GM12878 (cell line): ENCODE results near the gene LMBR1. TPM values are rescaled to one million over a fixed set of nuclear protein-coding genes. Genes with fewer than 3 reads are reported as not detected.

ENCODE experiments used
- ATAC-seq: fragments of 200-7000 bp; cut with Tn5 transposase; 3 replicates; pipeline ENCODE4 v1.9.1; 2020; ENCODE audit warnings: mild to moderate bottlenecking, moderate library complexity
- BruUV-seq: library from RNA; stranded (reverse); fragments of 400-500 nt; replicated peaks from 2 replicates; lab custom pipeline; 2021; lab: Mats Ljungman, UMichigan
- CTCF ChIA-PET: fragments of 300-600 bp; sonication (Branson Sonifier 250); formaldehyde crosslinking; extraction: SDS; loops from one replicate; lab custom pipeline; 2021; ENCODE audit warnings: inconsistent platforms; lab: Yijun Ruan, JAX
- POLR2A ChIA-PET: fragments of 350-600 bp; formaldehyde crosslinking; extraction: SDS; loops from one replicate; lab custom pipeline; 2021; ENCODE audit warnings: inconsistent platforms; lab: Charles Lee
- RAD21 ChIA-PET: fragments of 300-600 bp; sonication (Branson Sonifier 250); formaldehyde crosslinking; loops from one replicate; lab custom pipeline; 2023; ENCODE audit warnings: antibody characterized with exemption; ENCODE audit not compliant: unreplicated experiment; lab: Charles Lee
- SMC1A ChIA-PET: fragments of 300-600 bp; sonication (Branson Sonifier 250); formaldehyde crosslinking; loops from one replicate; lab custom pipeline; 2023; ENCODE audit not compliant: unreplicated experiment, uncharacterized antibody; lab: Charles Lee
- DNase-seq: peaks from one replicate; pipeline ENCODE4 v3.0.0-alpha.2; 2011; ENCODE audit warnings: low read depth, low spot score
- FAIRE-seq: peaks from 3 replicates; lab custom pipeline; 2011; peaks lifted over from hg19 to GRCh38; lab: Jason Lieb, UNC
- H2AFZ ChIP-seq: 2 replicates; pipeline ENCODE4 v1.6.0; 2011; ENCODE audit warnings: low read depth, low read length, control low read depth; ENCODE audit not compliant: control insufficient read depth
- H3K27ac ChIP-seq: 2 replicates; pipeline ENCODE4 v1.5.1; 2011; ENCODE audit warnings: control low read depth; ENCODE audit not compliant: control insufficient read depth, insufficient read depth
- H3K27me3 ChIP-seq, 2 experiments: replicated peaks in 1 of 2; 2 replicates each; pipeline versions ENCODE4 v1.6.0 to v1.6.1; 2011; ENCODE audit warnings: low read length in 1 of 2; ENCODE audit not compliant: control insufficient read depth in 2 of 2, insufficient read depth in 2 of 2
- H3K36me3 ChIP-seq, 2 experiments: 2 replicates each; pipeline ENCODE4 v1.5.1; 2011; ENCODE audit warnings: low read length in 1 of 2; ENCODE audit not compliant: control insufficient read depth in 2 of 2, insufficient read depth in 2 of 2
- H3K4me1 ChIP-seq: 2 replicates; pipeline ENCODE4 v1.6.1; 2011; ENCODE audit warnings: mild to moderate bottlenecking, low read length, moderate library complexity, mixed read lengths; ENCODE audit not compliant: control insufficient read depth, insufficient read depth
- H3K4me2 ChIP-seq: 2 replicates; pipeline ENCODE4 v1.6.0; 2011; ENCODE audit warnings: control low read depth; ENCODE audit not compliant: control insufficient read depth, insufficient read depth
- H3K4me3 ChIP-seq: fragments of 200-600 bp; sonication (generic); 2 replicates; pipeline ENCODE4 v1.5.1; 2016
- H3K79me2 ChIP-seq: 2 replicates; pipeline ENCODE4 v1.6.0; 2011; ENCODE audit warnings: low read length; ENCODE audit not compliant: control insufficient read depth, insufficient read depth
- H3K9ac ChIP-seq: 2 replicates; pipeline ENCODE4 v1.8.0; 2011; ENCODE audit warnings: low read length, control low read depth, mixed read lengths; ENCODE audit not compliant: control insufficient read depth, insufficient read depth
- H3K9me3 ChIP-seq: replicated peaks from 3 replicates; pipeline ENCODE4 v1.5.1; 2011; ENCODE audit warnings: mild to moderate bottlenecking, low read length; ENCODE audit not compliant: control insufficient read depth, insufficient read depth
- H4K20me1 ChIP-seq: 2 replicates; pipeline ENCODE4 v1.6.0; 2011; ENCODE audit not compliant: control insufficient read depth, insufficient read depth
- ATF7 ChIP-seq: fragments of 450-650 bp; IDR thresholded peaks from 2 replicates; pipeline ENCODE4 v1.6.1; 2016; ENCODE audit warnings: low read depth, mild to moderate bottlenecking
- BHLHE40 ChIP-seq, 2 experiments: fragments of 450-650 bp in 1 of 2; IDR thresholded peaks; 2 replicates each; pipeline ENCODE4 v1.6.1; 2011 to 2017; ENCODE audit warnings: low read depth in 2 of 2, borderline replicate concordance in 1 of 2, improper control_type of control experiment in 1 of 2, low read length in 1 of 2, mild to moderate bottlenecking in 1 of 2
- BRCA1 ChIP-seq: IDR thresholded peaks from 2 replicates; pipeline ENCODE4 v1.6.1; 2011; ENCODE audit warnings: low read depth, low read length, improper control_type of control experiment
- E4F1 ChIP-seq: fragments of 450-650 bp; IDR thresholded peaks from 2 replicates; pipeline ENCODE4 v1.6.1; 2018; ENCODE audit warnings: borderline replicate concordance, mild to moderate bottlenecking; ENCODE audit not compliant: partially characterized antibody
- JUND ChIP-seq: IDR thresholded peaks from 2 replicates; pipeline ENCODE4 v1.6.1; 2012; ENCODE audit warnings: low read depth, mild to moderate bottlenecking, low read length, improper control_type of control experiment, moderate library complexity
- MXI1 ChIP-seq: fragments of 150-350 bp; IDR thresholded peaks from 2 replicates; pipeline ENCODE4 v1.6.1; 2011; ENCODE audit warnings: low read depth, mild to moderate bottlenecking, inconsistent platforms, low read length, improper control_type of control experiment
- PRDM15 ChIP-seq: fragments of 450-650 bp; formaldehyde crosslinking; IDR thresholded peaks from 2 replicates; pipeline ENCODE4 v1.4.0; 2020; ENCODE audit warnings: mild to moderate bottlenecking, moderate library complexity
- RBBP5 ChIP-seq: fragments of 200-600 bp; sonication (generic); conservative IDR thresholded peaks from 2 replicates; pipeline ENCODE4 v1.6.1; 2016
- REST ChIP-seq: IDR thresholded peaks from 2 replicates; pipeline ENCODE4 v1.6.1; 2012; ENCODE audit warnings: mild to moderate bottlenecking, low read depth, low read length
- SP1 ChIP-seq: IDR thresholded peaks from one replicate; pipeline ENCODE4 v1.6.1; 2011; ENCODE audit warnings: low read depth, low read length
- STAT3 ChIP-seq: IDR thresholded peaks from 2 replicates; pipeline ENCODE4 v1.6.1; 2011; ENCODE audit warnings: low read depth, low read length, improper control_type of control experiment
- TCF12 ChIP-seq: IDR thresholded peaks from 2 replicates; pipeline ENCODE4 v1.6.1; 2011; ENCODE audit warnings: low read depth, mild to moderate bottlenecking, low read length
- WRNIP1 ChIP-seq: IDR thresholded peaks from 2 replicates; pipeline ENCODE4 v1.6.1; 2011; ENCODE audit warnings: low read depth, low read length, improper control_type of control experiment, borderline replicate concordance
- WGBS: methylation state at CpG from one replicate; pipeline ENCODE4 v1.1.6; 2016; ENCODE audit warnings: low lambda C conversion rate; ENCODE audit not compliant: insufficient replicate concordance, insufficient coverage; ENCODE audit errors: missing lambda C conversion rate; 5-methylcytosine and 5-hydroxymethylcytosine counted together
- in situ Hi-C: fragments of 300-500 bp; cut with MboI; formaldehyde crosslinking; loops from 9 replicates; pipeline ENCODE4 v1.14.3; 2018; ENCODE audit warnings: mixed read lengths
- intact Hi-C: fragments of 100-400 bp; cut with micrococcal nuclease; formaldehyde crosslinking; loops from one replicate; pipeline ENCODE4 v1.14.2; 2022; ENCODE audit not compliant: unreplicated experiment
- polyA plus RNA-seq, 11 experiments: library from polyadenylated mRNA; depleted of rRNA in 4 of 11; unstranded in 6 of 11; stranded (reverse) in 5 of 11; fragments of >200 nt; fragmentation: Nextera tagmentation in 4 of 11; fragmentation: Illumina TruSeq in 1 of 11; extraction: Ambion mirVana in 4 of 11; extraction: Trizol in 1 of 11; gene quantifications; 1 replicate in 1 of 11; 2 replicates in 10 of 11; pipeline versions ENCODE4 v1.2.1 to v1.2.3, GENCODE V29; 2011 to 2016; ENCODE audit warnings: inconsistent platforms in 2 of 11, missing spikeins in 2 of 11, low read depth in 1 of 11
- total RNA-seq, 4 experiments: library from RNA; depleted of rRNA in 3 of 4; stranded (reverse); fragments of >200 nt in 3 of 4; fragmentation: Illumina TruSeq in 1 of 4; extraction: Trizol in 1 of 4; gene quantifications; 2 replicates each; pipeline versions ENCODE4 v1.2.1 to v1.2.3, GENCODE V29; 2013 to 2021
- TF ChIP-seq, protein P1 (sequence below): IDR thresholded peaks from 2 replicates; pipeline ENCODE4 v1.6.1; 2011; ENCODE audit warnings: low read depth, mild to moderate bottlenecking, low read length, moderate library complexity, borderline replicate concordance; ENCODE audit errors: extremely low read depth

The LMBR1 gene
- total and polyA plus RNA-seq, 10 of the 15 experiments (the other 5 are each of a cell fraction or from before 2014, with no cell fraction given), result 4.0 to 63.5 (median 28.8) TPM

DNA sequence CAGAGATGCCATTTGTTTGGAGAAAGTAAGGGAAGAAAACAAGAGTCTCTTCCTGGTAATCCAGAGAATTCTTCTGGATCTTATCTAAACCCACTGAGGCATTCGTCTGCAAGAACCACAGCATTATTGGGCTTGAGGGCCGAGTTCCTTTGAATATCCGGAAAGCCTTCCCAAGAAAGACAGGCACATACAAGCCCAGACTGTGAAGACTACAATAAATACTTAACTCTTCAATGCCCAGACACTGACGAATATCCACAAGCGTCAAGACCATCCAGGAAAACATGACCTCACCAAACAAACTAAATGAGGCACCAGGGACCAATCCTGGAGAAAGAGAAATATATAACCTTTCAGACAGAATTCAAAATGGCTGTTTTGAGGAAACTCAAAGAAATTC is 153.4 kb downstream of the LMBR1 start:
- H3K27ac ChIP-seq, result no peak overlapping the region
- H3K36me3 ChIP-seq, result peaks cover 0 to 2% of the 10 kb centered on the region in 2 experiments; a peak in 3 of 4 replicates
- no peak overlapping the region for H3K9ac ChIP-seq
- in situ Hi-C loops (no loop called here), intact Hi-C loops (no loop called here)
- no peaks in the 10 kb centered on the region for H3K79me2 ChIP-seq
- no peaks in the 10 kb centered on the region for H3K9me3 ChIP-seq
- ChIA-PET POLR2A (no interaction called here), RAD21 (no interaction called here), CTCF (no interaction called here), SMC1A (no interaction called here)
- H3K4me2 ChIP-seq, result no peak overlapping the region
- WGBS, result 96% methylated on average over 5 of the region's 5 CpGs
- no peak for FAIRE-seq
- BruUV-seq, result no TSS peak
- ATAC-seq, result no peak
- H2AFZ ChIP-seq, result no peak overlapping the region
- H3K4me1 ChIP-seq, result no peaks in the 10 kb centered on the region
- H3K4me3 ChIP-seq, result no peak overlapping the region
- no peaks in the 10 kb centered on the region for H4K20me1 ChIP-seq
- no peak for DNase-seq
- H3K27me3 ChIP-seq, result no peaks in the 10 kb centered on the region
- TF ChIP-seq MXI1 (no peak), TCF12 (no peak), JUND (no peak), BHLHE40 (IDR thresholded peaks at IDR 0.05; ENCODE audit: borderline replicate concordance in 1 of 2, low read depth in 2 of 2, low read length in 1 of 2) (no peak), STAT3 (no peak), WRNIP1 (no peak), E4F1 (no peak), RBBP5 (no peak), BRCA1 (no peak), ATF7 (no peak), REST (no peak), SP1 (no peak), PRDM15 (CRISPR knock-in tag) (no peak)
- TF ChIP-seq, protein P1, sequence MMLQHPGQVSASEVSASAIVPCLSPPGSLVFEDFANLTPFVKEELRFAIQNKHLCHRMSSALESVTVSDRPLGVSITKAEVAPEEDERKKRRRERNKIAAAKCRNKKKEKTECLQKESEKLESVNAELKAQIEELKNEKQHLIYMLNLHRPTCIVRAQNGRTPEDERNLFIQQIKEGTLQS, result no peak
